A673 (cell line): ENCODE data around the gene CCL21. TPM values are rescaled to one million over a fixed set of nuclear protein-coding genes. Genes with fewer than 3 reads are reported as not detected.

Experiments
- BruUV-seq: library from RNA; stranded (reverse); fragments of 400-500 nt; replicated peaks from 2 replicates; lab custom pipeline; 2021; lab: Mats Ljungman, UMichigan
- CTCF ChIA-PET: fragments of 300-600 bp; sonication (Branson Sonifier 250); formaldehyde crosslinking; loops from one replicate; lab custom pipeline; 2022; ENCODE audit warnings: antibody characterized with exemption; lab: Charles Lee
- POLR2A ChIA-PET: fragments of 300-600 bp; sonication (Branson Sonifier 250); formaldehyde crosslinking; loops from one replicate; lab custom pipeline; 2022; ENCODE audit warnings: antibody characterized with exemption; ENCODE audit not compliant: low non-redundant PET; lab: Charles Lee
- DNase-seq: peaks from one replicate; pipeline ENCODE4 v3.0.0-alpha.2; 2015; ENCODE audit warnings: low spot score
- H3K27ac ChIP-seq: fragments of 200-600 bp; sonication (generic); 2 replicates; pipeline ENCODE4 v1.5.1; 2016; ENCODE audit warnings: mixed run types, low read depth, mild to moderate bottlenecking, mixed read lengths, antibody characterized with exemption, low read length; ENCODE audit not compliant: poor library complexity, severe bottlenecking
- H3K27me3 ChIP-seq: fragments of 200-600 bp; sonication (generic); replicated peaks from 2 replicates; pipeline ENCODE4 v1.6.1; 2017; ENCODE audit warnings: mixed run types, low read depth, mild to moderate bottlenecking, mixed read lengths, antibody characterized with exemption, low read length; ENCODE audit not compliant: insufficient read depth, poor library complexity
- H3K36me3 ChIP-seq: fragments of 200-600 bp; sonication (generic); 2 replicates; pipeline ENCODE4 v1.6.1; 2016; ENCODE audit warnings: mixed run types, mild to moderate bottlenecking, mixed read lengths, antibody characterized with exemption, low read length; ENCODE audit not compliant: insufficient read depth, poor library complexity, severe bottlenecking
- H3K4me1 ChIP-seq: fragments of 200-600 bp; sonication (generic); 2 replicates; pipeline ENCODE4 v1.6.1; 2017; ENCODE audit warnings: mixed run types, mild to moderate bottlenecking, mixed read lengths, antibody characterized with exemption, low read length; ENCODE audit not compliant: insufficient read depth, poor library complexity, severe bottlenecking
- H3K4me3 ChIP-seq: fragments of 200-600 bp; sonication (generic); 2 replicates; pipeline ENCODE4 v1.5.1; 2016; ENCODE audit warnings: low read depth, mixed run types, mild to moderate bottlenecking, mixed read lengths, low read length; ENCODE audit not compliant: poor library complexity, severe bottlenecking
- H3K9me3 ChIP-seq: fragments of 200-600 bp; sonication (generic); 2 replicates; pipeline ENCODE4 v1.6.1; 2016; ENCODE audit warnings: mixed run types, low read depth, mild to moderate bottlenecking, mixed read lengths, antibody characterized with exemption, low read length; ENCODE audit not compliant: poor library complexity, severe bottlenecking
- CTCF ChIP-seq: fragments of 300-800, 200-600 bp; sonication (generic); conservative IDR thresholded peaks from 2 replicates; pipeline ENCODE4 v1.5.1; 2017; ENCODE audit warnings: low read depth, mild to moderate bottlenecking, antibody characterized with exemption, low read length, moderate library complexity, mixed read lengths
- EZH2 ChIP-seq: fragments of 200-600 bp; sonication (generic); IDR thresholded peaks from 2 replicates; pipeline ENCODE4 v1.6.1; 2017; ENCODE audit warnings: borderline replicate concordance, low read depth, mild to moderate bottlenecking, mixed read lengths, antibody characterized with exemption, low read length; ENCODE audit not compliant: poor library complexity, severe bottlenecking
- intact Hi-C: fragments of 100-400 bp; cut with micrococcal nuclease; formaldehyde crosslinking; loops from one replicate; pipeline ENCODE4 v1.10.0; 2022; ENCODE audit not compliant: unreplicated experiment
- total RNA-seq: library from RNA; stranded (reverse); gene quantifications from 2 replicates; pipeline ENCODE4 v1.2.3, GENCODE V29; 2021

The CCL21 gene
- total RNA-seq, 1 experiment from 2014 or later = not detected

- no peak for DNase-seq
- Histone ChIP-seq H3K27me3 (no peaks in the 10 kb centered on the region), H3K27ac (no peak overlapping the region), H3K4me3 (no peak overlapping the region), H3K4me1 (peaks cover 8% of the 10 kb centered on the region), H3K9me3 (no peaks in the 10 kb centered on the region), H3K36me3 (no peaks in the 10 kb centered on the region)
- intact Hi-C loops = no loop called here
- no TSS peak for BruUV-seq
- TF ChIP-seq EZH2 (no peak), CTCF (no peak)
- ChIA-PET POLR2A (no interaction called here), CTCF (no interaction called here)
Observed at GRCh38 chr9:34659592-34660253, 50.2 kb downstream of the CCL21 start.

Other genes starting within 250 kb of the CCL21 start
- 1.2 and 2.8 TPM in 2 replicates for gene ENHO, start 187.1 kb downstream of the CCL21 start, total RNA-seq
- 3.7 and 4.5 TPM in 2 replicates for gene CNTFR, start 120.4 kb downstream of the CCL21 start, total RNA-seq
- 19.7 and 31.6 TPM in 2 replicates for gene RPP25L, start 98.0 kb downstream of the CCL21 start, total RNA-seq
- gene DCTN3, start 89.6 kb downstream of the CCL21 start, total RNA-seq = 79.3 and 89.4 TPM in 2 replicates
- not detected in 2 replicates for gene ARID3C, start 81.1 kb downstream of the CCL21 start, total RNA-seq
- gene SIGMAR1, start 72.3 kb downstream of the CCL21 start, total RNA-seq = 165 and 172 TPM in 2 replicates
- 27.6 and 37.6 TPM in 2 replicates for gene GALT, start 63.5 kb downstream of the CCL21 start, total RNA-seq
- 5.6 and 12.1 TPM in 2 replicates for gene IL11RA, start 58.0 kb downstream of the CCL21 start, total RNA-seq
- gene CCL27, start 47.5 kb downstream of the CCL21 start, total RNA-seq = not detected in 2 replicates
- not detected in 2 replicates for gene CCL19, start 18.9 kb downstream of the CCL21 start, total RNA-seq
- gene PHF24, start 248.1 kb upstream of the CCL21 start, total RNA-seq = 0.11 and 0.13 TPM in 2 replicates